IPS-18c (cell line): ENCODE measurements around the gene MLLT10.
"Not testable (repeated sequence)": the region's sequence is repeated elsewhere in the genome, so short reads cannot be mapped to it uniquely, and the experiment has no call there.

Experiments
- H3K4me3 ChIP-seq: 2 replicates; pipeline ENCODE4 v1.7.0; 2013; ENCODE audit warnings: low read depth, mild to moderate bottlenecking, low read length, moderate library complexity; ENCODE audit not compliant: insufficient read depth
- H3K9me3 ChIP-seq: one replicate; pipeline ENCODE4 v1.6.1; 2013; ENCODE audit warnings: mild to moderate bottlenecking, low read length, moderate library complexity; ENCODE audit not compliant: control insufficient read depth, insufficient read depth

The MLLT10 gene

GRCh38 chr10:21532694-21533466 lies 1.2 kb upstream of the MLLT10 start:
- Histone ChIP-seq H3K9me3 (no peaks in the 10 kb centered on the region), H3K4me3 (peak overlapping the region; percentile 69)

DNA sequence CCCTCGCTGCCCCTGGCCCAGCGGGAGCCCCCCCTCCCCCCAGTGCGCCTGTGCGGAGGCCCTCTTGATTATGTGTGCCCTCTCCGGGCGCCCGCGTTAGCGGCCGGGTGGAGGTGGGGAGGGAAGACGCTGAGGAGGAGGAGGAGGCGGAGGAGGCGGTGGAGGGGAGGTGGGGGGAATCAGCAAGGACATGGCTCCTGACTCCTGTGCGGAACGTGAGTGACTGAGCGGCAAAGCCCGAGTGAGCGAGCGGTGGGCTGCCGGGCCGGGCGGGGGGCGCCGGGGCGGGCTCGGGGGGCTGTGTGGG lies 201 bp downstream of the MLLT10 start:
- Histone ChIP-seq H3K9me3 (no peaks in the 10 kb centered on the region), H3K4me3 (peak overlapping the region; percentile 62; the same call in 1 of the 2 replicates)

GRCh38 chr10:21534604-21535493 lies 817 bp downstream of the MLLT10 start:
- Histone ChIP-seq H3K9me3 (no peaks in the 10 kb centered on the region), H3K4me3 (peak overlapping the region; percentile 62)

- H3K9me3 ChIP-seq = no peaks in the 10 kb centered on the region
- H3K4me3 ChIP-seq = peak overlapping the region; percentile 57
Observed at GRCh38 chr10:21535494-21535965, 1.5 kb downstream of the MLLT10 start.

- H3K4me3 ChIP-seq = peak overlapping the region; percentile 57; the same call in 1 of the 2 replicates
- not testable (repeated sequence) for H3K9me3 ChIP-seq
Observed at GRCh38 chr10:21535976-21536375, 1.9 kb downstream of the MLLT10 start.

DNA sequence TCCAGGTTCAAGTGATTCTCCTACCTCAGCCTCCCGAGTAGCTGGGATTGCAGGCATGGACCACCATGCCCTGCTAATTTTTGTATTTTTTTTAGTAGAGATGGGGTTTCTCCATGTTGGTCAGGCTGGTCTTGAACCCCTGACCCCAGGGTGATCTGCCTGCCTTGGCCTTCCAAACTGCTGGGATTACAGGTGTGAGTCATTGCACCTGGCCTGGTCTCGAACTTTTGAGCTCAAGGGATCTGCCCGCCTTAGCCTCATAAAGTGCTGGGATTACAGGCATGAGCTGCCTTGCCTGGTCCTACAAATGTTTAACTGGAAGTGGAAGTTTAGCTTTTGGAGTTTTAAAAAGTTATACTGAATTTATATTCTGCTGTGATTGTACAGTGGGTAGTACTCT lies 2.8 kb downstream of the MLLT10 start:
- Histone ChIP-seq H3K9me3 (no peaks in the 10 kb centered on the region), H3K4me3 (no peak overlapping the region)

GRCh38 chr10:21540701-21541100 lies 6.7 kb downstream of the MLLT10 start:
- not testable (repeated sequence) for H3K9me3 ChIP-seq, H3K4me3 ChIP-seq

DNA sequence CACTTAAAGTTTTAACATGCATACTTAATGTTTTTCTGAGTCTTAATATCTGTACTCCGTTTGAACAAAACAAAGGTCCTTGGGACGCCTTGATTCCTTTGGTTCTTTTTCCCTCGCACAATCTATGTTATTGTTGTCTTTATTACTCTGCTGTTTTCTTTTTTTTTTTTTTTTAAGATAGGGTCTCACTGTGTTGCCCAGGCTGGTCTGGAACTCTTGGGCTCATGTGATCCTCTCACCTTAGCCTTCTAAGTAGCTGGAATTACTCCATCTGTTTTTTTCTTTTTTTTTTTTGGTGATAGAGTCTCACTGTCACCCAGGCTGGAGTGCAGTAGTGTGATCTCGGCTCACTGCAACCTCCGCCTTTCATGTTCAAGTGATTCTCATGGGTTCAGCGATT lies 13.2 kb downstream of the MLLT10 start:
- Histone ChIP-seq H3K4me3 (no peak overlapping the region), H3K9me3 (no peaks in the 10 kb centered on the region)

DNA sequence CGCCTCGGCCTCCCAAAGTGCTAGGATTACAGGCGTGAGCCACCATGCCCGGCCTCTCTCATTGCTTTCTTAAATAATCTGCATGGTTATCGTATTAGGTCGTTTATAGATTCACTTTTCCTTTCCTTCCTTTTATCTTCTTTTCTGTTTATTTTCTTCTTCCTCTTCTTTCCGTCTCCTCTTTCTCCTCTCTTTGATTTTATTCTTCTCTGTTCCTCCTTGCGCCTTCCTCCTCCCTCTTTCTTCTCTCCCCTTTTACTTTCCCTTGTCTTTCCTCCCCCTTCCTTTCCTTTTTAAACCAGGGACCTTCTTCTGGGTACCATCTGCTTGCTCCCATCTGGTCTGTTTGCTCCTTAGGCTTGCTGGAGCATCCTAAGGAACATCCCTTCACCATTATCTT lies 18.6 kb downstream of the MLLT10 start:
- no peak overlapping the region for H3K4me3 ChIP-seq

DNA sequence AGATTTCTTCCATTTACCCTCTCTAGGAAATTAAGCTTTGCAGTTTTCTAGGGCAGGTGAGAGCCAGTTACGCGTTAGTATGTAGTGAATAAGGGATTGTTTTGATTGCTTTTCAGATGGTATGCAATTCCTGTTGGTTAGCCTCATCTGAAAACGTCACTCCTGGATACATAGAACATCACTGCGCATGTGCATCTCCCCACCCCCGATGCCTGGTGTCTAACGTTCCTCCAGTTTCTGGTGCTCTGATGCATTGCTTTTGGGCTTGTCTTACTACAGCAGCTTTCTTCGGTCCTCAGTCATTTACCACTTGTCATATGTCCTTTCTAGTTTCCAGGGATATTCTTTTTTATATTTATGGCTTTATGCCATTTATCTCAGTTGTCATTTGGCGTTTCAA lies 22.5 kb downstream of the MLLT10 start:
- Histone ChIP-seq H3K4me3 (no peak overlapping the region), H3K9me3 (no peaks in the 10 kb centered on the region)

More for the DNA sequence above, 18.6 kb downstream of the MLLT10 start:
- no peaks in the 10 kb centered on the region for H3K9me3 ChIP-seq

DNA sequence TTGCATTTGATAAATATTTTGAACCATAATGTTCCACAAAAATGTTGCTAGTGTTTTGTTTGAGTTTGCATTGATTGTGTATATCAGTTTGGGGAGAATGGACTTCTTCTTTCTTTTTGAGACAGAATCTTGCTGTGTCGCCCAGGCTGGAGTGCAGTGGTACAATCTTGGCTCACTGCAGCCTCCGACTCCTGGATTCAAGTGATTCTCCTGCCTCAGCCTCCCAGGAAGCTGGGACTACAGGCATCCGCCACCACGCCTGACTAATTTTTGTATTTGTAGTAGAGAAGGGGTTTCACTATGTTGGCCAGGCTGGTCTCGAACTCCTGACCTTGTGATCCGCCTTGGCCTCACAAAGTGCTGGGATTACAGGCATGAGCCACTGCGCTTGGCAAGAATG lies 25.0 kb downstream of the MLLT10 start:
- not testable (repeated sequence) for H3K9me3 ChIP-seq, H3K4me3 ChIP-seq

DNA sequence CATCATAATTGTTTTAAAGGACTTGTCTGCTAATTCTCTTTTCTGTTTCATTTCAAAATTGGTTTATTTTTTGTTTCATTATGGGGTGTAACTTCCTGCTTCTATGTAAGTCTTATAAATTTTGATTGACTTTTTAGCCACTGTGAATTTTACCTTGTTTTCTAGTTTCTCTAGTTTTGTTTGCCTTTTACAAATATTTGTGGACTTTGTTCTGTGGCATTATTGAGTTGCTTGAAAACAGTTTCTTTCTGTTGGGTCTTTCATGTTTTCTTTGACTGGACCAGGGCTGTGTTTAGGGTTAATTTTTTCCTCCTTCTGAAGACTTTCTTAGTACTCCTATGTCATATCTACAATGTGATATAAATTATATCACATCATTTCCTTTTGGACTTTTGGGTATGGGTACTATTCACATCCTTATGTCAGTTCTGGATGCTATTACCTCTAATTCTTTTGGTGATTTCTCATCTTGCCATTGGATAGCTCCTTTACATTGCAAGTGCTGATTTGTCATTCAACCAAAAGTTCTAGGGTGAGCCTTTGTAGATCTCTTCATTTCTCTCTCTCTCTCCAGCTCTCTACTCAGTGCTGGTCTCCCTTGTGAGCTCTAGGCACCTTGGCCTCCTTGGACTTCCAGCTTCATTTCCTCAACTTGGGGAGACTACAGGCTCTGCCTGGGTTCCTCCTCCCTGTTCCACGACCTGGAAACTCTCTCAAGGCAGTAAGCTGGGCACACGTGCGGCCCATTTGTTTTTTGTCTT lies 36.9 kb downstream of the MLLT10 start:
- Histone ChIP-seq H3K9me3 (no peaks in the 10 kb centered on the region), H3K4me3 (no peak overlapping the region)

- Histone ChIP-seq H3K4me3 (no peak overlapping the region), H3K9me3 (no peaks in the 10 kb centered on the region)
Observed at GRCh38 chr10:21572578-21572977, 38.5 kb downstream of the MLLT10 start.

- H3K9me3 ChIP-seq, H3K4me3 ChIP-seq: not testable (repeated sequence)
Observed at GRCh38 chr10:21574514-21574913, 40.5 kb downstream of the MLLT10 start.

DNA sequence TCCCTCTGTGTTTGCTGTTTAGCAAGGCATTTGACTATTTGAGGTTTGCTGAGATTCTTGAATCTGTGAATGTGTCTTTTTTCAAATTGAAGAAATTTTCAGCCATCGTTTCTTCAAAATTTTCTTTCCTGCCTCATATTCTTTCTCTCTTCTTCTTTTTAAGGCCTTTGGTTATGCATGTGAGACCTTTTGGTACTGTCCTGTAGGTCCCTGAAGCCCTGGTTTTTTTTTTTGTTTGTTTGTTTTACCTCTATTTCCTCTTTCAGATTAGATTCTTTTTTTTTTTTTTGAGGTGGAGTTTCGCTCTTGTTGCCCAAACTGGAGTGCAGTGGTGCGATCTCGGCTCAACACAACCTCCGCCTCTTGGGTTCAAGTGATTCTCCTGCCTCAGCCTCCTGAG lies 45.3 kb downstream of the MLLT10 start:
- Histone ChIP-seq H3K4me3 (no peak overlapping the region), H3K9me3 (no peaks in the 10 kb centered on the region)

- H3K9me3 ChIP-seq, H3K4me3 ChIP-seq: not testable (repeated sequence)
Observed at GRCh38 chr10:21581421-21581834, 47.4 kb downstream of the MLLT10 start.

DNA sequence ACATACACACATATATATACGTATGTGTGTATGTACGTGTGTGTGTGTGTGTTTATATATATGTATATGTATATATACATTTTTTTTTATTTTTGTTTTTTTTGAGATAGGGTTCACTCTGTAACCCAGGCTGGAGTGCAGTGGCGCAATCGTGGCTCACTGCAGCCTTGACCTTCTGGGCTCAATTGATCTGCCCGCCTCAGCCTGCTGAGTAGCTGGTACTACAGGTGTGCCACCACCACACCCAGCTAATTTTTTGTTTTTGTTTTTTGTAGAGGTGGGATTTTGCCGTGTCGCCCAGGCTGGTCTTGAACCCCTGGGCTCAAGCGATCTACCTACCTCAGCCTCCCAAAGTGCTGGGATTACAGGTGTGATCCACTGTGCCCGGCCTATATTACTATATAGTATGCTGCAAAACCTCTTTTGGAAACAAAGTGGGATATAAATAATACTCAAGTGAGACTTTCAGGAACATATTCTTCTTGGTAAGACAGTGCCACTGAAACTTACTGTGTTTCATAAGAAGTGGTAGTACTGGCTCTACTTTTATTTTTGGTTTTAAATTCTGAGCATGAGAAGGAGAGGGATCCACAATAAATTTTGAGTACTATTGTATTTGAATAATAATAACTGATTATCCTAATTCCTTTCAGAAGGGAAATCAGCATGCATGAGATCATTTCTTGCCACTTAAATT lies 51.0 kb downstream of the MLLT10 start:
- Histone ChIP-seq H3K4me3 (no peak overlapping the region), H3K9me3 (no peaks in the 10 kb centered on the region)
